Measurements from ENCODE around the gene KSR1.

DNA sequence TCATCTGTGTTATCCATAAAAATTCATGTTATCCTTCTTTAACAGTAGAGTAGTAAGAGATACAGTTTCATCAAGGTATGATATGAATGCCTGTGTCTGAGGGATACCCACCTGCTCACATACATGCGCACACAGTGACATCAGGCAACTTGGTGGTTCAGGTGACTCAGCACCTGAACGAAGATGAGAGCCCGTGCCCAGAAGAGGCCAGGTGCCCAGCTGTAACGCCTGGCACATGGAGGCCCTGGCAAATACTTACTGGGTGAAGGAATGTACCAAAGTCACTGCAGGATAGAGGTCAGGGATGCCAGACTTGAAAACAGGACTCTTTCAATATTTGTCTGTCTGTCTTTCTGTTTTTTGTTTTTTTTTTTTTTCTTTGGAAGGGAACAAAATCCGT, 102.1 kb downstream of the KSR1 start:
- TF ChIP-seq, protein P1, sequence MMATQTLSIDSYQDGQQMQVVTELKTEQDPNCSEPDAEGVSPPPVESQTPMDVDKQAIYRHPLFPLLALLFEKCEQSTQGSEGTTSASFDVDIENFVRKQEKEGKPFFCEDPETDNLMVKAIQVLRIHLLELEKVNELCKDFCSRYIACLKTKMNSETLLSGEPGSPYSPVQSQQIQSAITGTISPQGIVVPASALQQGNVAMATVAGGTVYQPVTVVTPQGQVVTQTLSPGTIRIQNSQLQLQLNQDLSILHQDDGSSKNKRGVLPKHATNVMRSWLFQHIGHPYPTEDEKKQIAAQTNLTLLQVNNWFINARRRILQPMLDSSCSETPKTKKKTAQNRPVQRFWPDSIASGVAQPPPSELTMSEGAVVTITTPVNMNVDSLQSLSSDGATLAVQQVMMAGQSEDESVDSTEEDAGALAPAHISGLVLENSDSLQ (IDR thresholded peaks at IDR 0.05): no peak
- TF ChIP-seq, protein P2, sequence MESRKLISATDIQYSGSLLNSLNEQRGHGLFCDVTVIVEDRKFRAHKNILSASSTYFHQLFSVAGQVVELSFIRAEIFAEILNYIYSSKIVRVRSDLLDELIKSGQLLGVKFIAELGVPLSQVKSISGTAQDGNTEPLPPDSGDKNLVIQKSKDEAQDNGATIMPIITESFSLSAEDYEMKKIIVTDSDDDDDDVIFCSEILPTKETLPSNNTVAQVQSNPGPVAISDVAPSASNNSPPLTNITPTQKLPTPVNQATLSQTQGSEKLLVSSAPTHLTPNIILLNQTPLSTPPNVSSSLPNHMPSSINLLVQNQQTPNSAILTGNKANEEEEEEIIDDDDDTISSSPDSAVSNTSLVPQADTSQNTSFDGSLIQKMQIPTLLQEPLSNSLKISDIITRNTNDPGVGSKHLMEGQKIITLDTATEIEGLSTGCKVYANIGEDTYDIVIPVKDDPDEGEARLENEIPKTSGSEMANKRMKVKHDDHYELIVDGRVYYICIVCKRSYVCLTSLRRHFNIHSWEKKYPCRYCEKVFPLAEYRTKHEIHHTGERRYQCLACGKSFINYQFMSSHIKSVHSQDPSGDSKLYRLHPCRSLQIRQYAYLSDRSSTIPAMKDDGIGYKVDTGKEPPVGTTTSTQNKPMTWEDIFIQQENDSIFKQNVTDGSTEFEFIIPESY (IDR thresholded peaks at IDR 0.05): no peak
- TF ChIP-seq BHLHE40 (IDR thresholded peaks at IDR 0.05; ENCODE audit: borderline replicate concordance in 1 of 2, low read depth in 2 of 2, low read length in 1 of 2): no peak
- TF ChIP-seq CHD2 (IDR thresholded peaks at IDR 0.05; ENCODE audit: borderline replicate concordance, low read depth, low read length): no peak
- TF ChIP-seq, protein P3, sequence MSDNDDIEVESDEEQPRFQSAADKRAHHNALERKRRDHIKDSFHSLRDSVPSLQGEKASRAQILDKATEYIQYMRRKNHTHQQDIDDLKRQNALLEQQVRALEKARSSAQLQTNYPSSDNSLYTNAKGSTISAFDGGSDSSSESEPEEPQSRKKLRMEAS (IDR thresholded peaks at IDR 0.05; ENCODE audit: low read depth, low read length): no peak
- no peak for TF ChIP-seq GABPA (IDR thresholded peaks at IDR 0.05; ENCODE audit: low read depth)
- TF ChIP-seq POLR2AphosphoS2 (IDR thresholded peaks at IDR 0.05; ENCODE audit: low read depth, low read length): no peak
- TF ChIP-seq KDM1A (IDR thresholded peaks at IDR 0.05; ENCODE audit: borderline replicate concordance): no peak
- no peak for TF ChIP-seq RAD21 (IDR thresholded peaks at IDR 0.05; ENCODE audit: insufficient read depth, low read depth, low read length)
- TF ChIP-seq, protein P4, sequence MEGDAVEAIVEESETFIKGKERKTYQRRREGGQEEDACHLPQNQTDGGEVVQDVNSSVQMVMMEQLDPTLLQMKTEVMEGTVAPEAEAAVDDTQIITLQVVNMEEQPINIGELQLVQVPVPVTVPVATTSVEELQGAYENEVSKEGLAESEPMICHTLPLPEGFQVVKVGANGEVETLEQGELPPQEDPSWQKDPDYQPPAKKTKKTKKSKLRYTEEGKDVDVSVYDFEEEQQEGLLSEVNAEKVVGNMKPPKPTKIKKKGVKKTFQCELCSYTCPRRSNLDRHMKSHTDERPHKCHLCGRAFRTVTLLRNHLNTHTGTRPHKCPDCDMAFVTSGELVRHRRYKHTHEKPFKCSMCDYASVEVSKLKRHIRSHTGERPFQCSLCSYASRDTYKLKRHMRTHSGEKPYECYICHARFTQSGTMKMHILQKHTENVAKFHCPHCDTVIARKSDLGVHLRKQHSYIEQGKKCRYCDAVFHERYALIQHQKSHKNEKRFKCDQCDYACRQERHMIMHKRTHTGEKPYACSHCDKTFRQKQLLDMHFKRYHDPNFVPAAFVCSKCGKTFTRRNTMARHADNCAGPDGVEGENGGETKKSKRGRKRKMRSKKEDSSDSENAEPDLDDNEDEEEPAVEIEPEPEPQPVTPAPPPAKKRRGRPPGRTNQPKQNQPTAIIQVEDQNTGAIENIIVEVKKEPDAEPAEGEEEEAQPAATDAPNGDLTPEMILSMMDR (IDR thresholded peaks at IDR 0.05 in 2 of 3, conservative IDR thresholded peaks at IDR 0.05 in 1 of 3; ENCODE audit: control insufficient read depth in 2 of 3, extremely low read depth in 1 of 3, insufficient read depth in 1 of 3, low read depth in 3 of 3, low read length in 3 of 3): no peak
- no peak for TF ChIP-seq ETV6 (conservative IDR thresholded peaks at IDR 0.05 in 1 of 2, IDR thresholded peaks at IDR 0.05 in 1 of 2; ENCODE audit: borderline replicate concordance in 1 of 2, low read depth in 1 of 2)

Data from GM12878 (cell line).